IMR-90 (cell line): ENCODE data around the gene HJURP.

Experiments
- ELK1 ChIP-seq: fragments of 150-350 bp; IDR thresholded peaks from 2 replicates; pipeline ENCODE4 v1.6.1; 2016; ENCODE audit warnings: low read depth, mild to moderate bottlenecking, low read length, moderate library complexity, borderline replicate concordance
- MAFK ChIP-seq: IDR thresholded peaks from 2 replicates; pipeline ENCODE4 v1.6.1; 2012; ENCODE audit warnings: low read depth, low read length, improper control_type of control experiment
- POLR2A ChIP-seq: IDR thresholded peaks from 2 replicates; pipeline ENCODE4 v1.6.1; 2012; ENCODE audit warnings: mild to moderate bottlenecking, low read depth, low read length

GRCh38 chr2:233791883-233792329 is 62.4 kb downstream of the HJURP start:
- TF ChIP-seq MAFK, result no peak
- TF ChIP-seq POLR2A, result no peak
- no peak for TF ChIP-seq ELK1
